ENCODE results near the gene HSBP1L1.
"Not testable (repeated sequence)": the region's sequence is repeated elsewhere in the genome, so short reads cannot be mapped to it uniquely, and the experiment has no call there.

HSBP1L1 gene

GRCh38 chr18:79987566-79987965 lies 23.1 kb downstream of the HSBP1L1 start:
- DNase-seq (ENCODE audit: low spot score): peak; percentile 16

- DNase-seq (ENCODE audit: low spot score): peak; percentile 44
Observed at GRCh38 chr18:79988071-79988450, 23.6 kb downstream of the HSBP1L1 start.

GRCh38 chr18:79988451-79989194 lies 24.2 kb downstream of the HSBP1L1 start, which contains the start of gene TXNL4A:
TSS of gene TXNL4A (minus strand) at chr18:79988563. CDS start at chr18:79988392, 171 bp downstream.
- peak; percentile 80 for DNase-seq (ENCODE audit: low spot score)

GRCh38 chr18:79989195-79989497 lies 24.7 kb downstream of the HSBP1L1 start:
- DNase-seq (ENCODE audit: low spot score): no peak

- DNase-seq (ENCODE audit: low spot score): no peak
Observed at GRCh38 chr18:79991494-79991893, 27.1 kb downstream of the HSBP1L1 start.

- not testable (repeated sequence) for DNase-seq (ENCODE audit: low spot score)
Observed at GRCh38 chr18:79999701-80000100, 35.3 kb downstream of the HSBP1L1 start.

GRCh38 chr18:80000877-80001276 lies 36.4 kb downstream of the HSBP1L1 start:
- no peak for DNase-seq (ENCODE audit: low spot score)

GRCh38 chr18:80002468-80002867 lies 38.0 kb downstream of the HSBP1L1 start:
- DNase-seq (ENCODE audit: low spot score): no peak

- no peak for DNase-seq (ENCODE audit: low spot score)
Observed at GRCh38 chr18:80004600-80005342, 40.3 kb downstream of the HSBP1L1 start.

GRCh38 chr18:80006724-80007123 lies 42.3 kb downstream of the HSBP1L1 start:
- DNase-seq (ENCODE audit: low spot score): no peak

GRCh38 chr18:80009661-80010550 lies 45.5 kb downstream of the HSBP1L1 start:
- DNase-seq (ENCODE audit: low spot score): no peak

- no peak for DNase-seq (ENCODE audit: low spot score)
Observed at GRCh38 chr18:80010551-80010906, 46.1 kb downstream of the HSBP1L1 start.

- DNase-seq (ENCODE audit: low spot score): not testable (repeated sequence)
Observed at GRCh38 chr18:80011496-80012137, 47.2 kb downstream of the HSBP1L1 start.

- DNase-seq (ENCODE audit: low spot score): no peak
Observed at GRCh38 chr18:80012714-80013113, 48.3 kb downstream of the HSBP1L1 start.
